Thymus (tissue), 14 donors: ENCODE measurements around the gene NANOGP8. TPM values are rescaled to one million over a fixed set of nuclear protein-coding genes. Genes with fewer than 3 reads are reported as not detected.
"Not testable (repeated sequence)": the region's sequence is repeated elsewhere in the genome, so short reads cannot be mapped to it uniquely, and the experiment has no call there.

ENCODE experiments used
- DNase-seq, 9 donors: peaks; one replicate each; pipeline ENCODE4 v3.0.0-alpha.2; 2013; ENCODE audit warnings: low spot score in 9 of 9, low read depth in 6 of 9, missing footprints in 1 of 9
- H3K27ac ChIP-seq, 2 donors: one replicate each; pipeline ENCODE4 v1.5.1; 2013; ENCODE audit warnings: control low read depth in 1 of 2, low read depth in 1 of 2, low read length in 1 of 2, mild to moderate bottlenecking in 1 of 2, moderate library complexity in 1 of 2
- H3K27me3 ChIP-seq, 2 donors: one replicate each; pipeline ENCODE4 v1.5.1; 2013; ENCODE audit warnings: low read length in 1 of 2; ENCODE audit not compliant: control insufficient read depth in 2 of 2, insufficient read depth in 1 of 2
- H3K36me3 ChIP-seq, 2 donors: one replicate each; pipeline ENCODE4 v1.5.1; 2013; ENCODE audit warnings: low read length in 1 of 2, mild to moderate bottlenecking in 1 of 2, moderate library complexity in 1 of 2; ENCODE audit not compliant: control insufficient read depth in 2 of 2, insufficient read depth in 2 of 2
- H3K4me1 ChIP-seq, 2 donors: one replicate each; pipeline ENCODE4 v1.5.1; 2013; ENCODE audit warnings: low read length in 2 of 2; ENCODE audit not compliant: control insufficient read depth in 2 of 2, insufficient read depth in 2 of 2
- H3K4me3 ChIP-seq, 2 donors: one replicate each; pipeline ENCODE4 v1.5.1; 2013; ENCODE audit warnings: low read length in 2 of 2, control low read depth in 1 of 2, mild to moderate bottlenecking in 1 of 2
- H3K9me3 ChIP-seq, 2 donors: one replicate each; pipeline ENCODE4 v1.5.1; 2013; ENCODE audit warnings: low read length in 1 of 2, mild to moderate bottlenecking in 1 of 2; ENCODE audit not compliant: control insufficient read depth in 2 of 2, insufficient read depth in 1 of 2
- WGBS: extraction: QIAGEN DNeasy Blood & Tissue Kit; methylation state at CpG from one replicate; pipeline ENCODE4 v1.1.7; 2013; 5-methylcytosine and 5-hydroxymethylcytosine counted together
- long read RNA-seq, 10 donors: transcript quantifications; one replicate each; lab custom pipeline, GENCODE V29; 2026
- polyA plus RNA-seq: library from polyadenylated mRNA; stranded (reverse); fragments of 200-250 nt; gene quantifications from one replicate; pipeline ENCODE4 v1.2.3, GENCODE V29; 2013
- total RNA-seq: library from RNA; stranded (reverse); fragments of 120-200 nt; gene quantifications from one replicate; pipeline ENCODE4 v1.2.4, GENCODE V29; 2013
- donor health status: healthy.

NANOGP8 gene, protein sequence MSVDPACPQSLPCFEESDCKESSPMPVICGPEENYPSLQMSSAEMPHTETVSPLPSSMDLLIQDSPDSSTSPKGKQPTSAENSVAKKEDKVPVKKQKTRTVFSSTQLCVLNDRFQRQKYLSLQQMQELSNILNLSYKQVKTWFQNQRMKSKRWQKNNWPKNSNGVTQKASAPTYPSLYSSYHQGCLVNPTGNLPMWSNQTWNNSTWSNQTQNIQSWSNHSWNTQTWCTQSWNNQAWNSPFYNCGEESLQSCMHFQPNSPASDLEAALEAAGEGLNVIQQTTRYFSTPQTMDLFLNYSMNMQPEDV
- total RNA-seq = not detected
- polyA plus RNA-seq = 0.05 TPM
- long read RNA-seq, donor 1 = 0 reads
- long read RNA-seq, donor 2 = 0 reads
- long read RNA-seq, donor 3 = 0 reads
- long read RNA-seq, donor 4 = 0 reads
- long read RNA-seq, donor 5 = 0 reads
- long read RNA-seq, donor 6 = 0 reads
- long read RNA-seq, donor 7, partial matches to known transcripts = 0 of 1 reads
- long read RNA-seq, donor 7, other reads (novel, unspliced or antisense) = 0 of 1 reads
- long read RNA-seq, donor 8, partial matches to known transcripts = 0 of 1 reads
- long read RNA-seq, donor 8, other reads (novel, unspliced or antisense) = 0 of 1 reads
- long read RNA-seq, donor 9 = 0 reads
- long read RNA-seq, donor 10 = 0 reads

DNA sequence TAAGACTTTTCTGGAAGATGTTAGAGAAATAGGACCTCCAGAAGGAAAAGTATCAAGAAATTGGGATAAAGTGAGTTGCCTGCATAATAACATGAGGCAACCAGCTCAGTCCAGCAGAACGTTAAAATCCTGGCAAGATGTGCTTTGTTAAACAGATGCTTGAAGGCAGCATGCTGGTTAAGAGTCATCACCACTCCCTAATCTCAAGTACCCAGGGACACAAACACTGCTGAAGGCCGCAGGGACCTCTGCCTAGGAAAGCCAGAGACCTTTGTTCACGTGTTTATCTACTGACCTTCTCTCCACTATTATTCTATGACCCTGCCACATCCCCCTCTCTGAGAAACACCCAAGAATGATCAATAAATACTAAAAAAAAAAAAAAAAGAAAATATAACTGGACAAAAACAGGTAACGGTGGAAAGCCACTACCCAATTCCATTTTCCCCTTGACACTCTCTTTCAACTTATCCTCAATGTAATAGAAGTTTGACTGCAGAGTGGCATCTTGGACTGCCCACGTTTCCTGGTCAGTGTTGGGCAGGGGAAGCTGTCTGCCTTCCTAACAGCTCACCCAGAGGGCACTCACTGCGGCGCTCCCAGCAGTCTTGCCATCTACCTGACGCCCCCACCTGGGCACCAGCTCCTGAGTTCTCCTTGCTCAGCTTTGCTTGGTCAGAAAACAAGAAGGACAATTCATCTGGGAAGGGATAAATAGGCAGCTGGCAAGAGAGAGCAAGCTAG is at the start of gene NANOGP8:
TSS of gene NANOGP8 (minus strand) at position 120 of the 744 bp plus-strand sequence. CDS start 185 bp downstream, outside the sequence.
- 94% methylated on average over 8 of the region's 8 CpGs for WGBS
- not testable (repeated sequence) for H3K9me3 ChIP-seq, DNase-seq, H3K4me1 ChIP-seq, H3K27ac ChIP-seq, H3K36me3 ChIP-seq, H3K4me3 ChIP-seq, H3K27me3 ChIP-seq

DNA sequence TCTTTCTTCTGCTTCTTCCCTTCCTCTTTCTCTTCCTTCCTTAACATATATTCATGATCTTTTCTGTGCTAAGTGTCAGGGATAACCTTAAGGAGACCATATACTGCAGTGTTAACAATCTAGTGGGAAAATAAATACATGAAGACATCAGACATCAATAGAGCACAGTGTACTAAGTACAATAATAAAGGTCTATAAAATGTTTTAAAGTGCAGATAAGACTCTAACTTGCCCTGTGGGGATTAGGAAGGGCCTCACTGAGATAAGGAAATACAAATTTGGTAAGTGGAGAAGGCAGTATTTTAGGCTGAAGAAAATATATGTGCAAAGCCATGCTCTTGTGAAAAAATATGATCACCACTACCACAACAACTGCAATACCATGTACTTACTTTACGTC is 49.2 kb upstream of the NANOGP8 start:
- Histone ChIP-seq H3K36me3 (no peaks in the 10 kb centered on the region), H3K4me1 (no peaks in the 10 kb centered on the region)
- 100% methylated on average over 1 of the region's 1 CpG for WGBS

DNA sequence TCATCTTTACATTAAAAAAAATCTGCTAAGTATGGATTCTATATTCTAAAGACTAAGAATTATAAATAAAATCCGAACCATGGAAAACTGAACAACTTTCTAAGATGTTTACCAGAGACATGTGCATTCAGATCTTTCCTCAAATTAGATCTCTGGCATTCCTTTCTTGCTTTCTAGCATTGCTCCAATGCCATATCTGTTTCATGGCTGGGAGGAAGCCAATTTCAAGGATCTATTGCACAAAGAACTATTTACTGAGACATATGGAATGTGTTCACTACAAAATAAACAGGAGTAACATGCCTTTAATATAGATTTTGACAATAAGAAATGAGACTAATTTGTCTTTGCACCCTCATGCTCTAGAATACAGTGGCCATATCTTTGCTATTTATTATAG is 45.1 kb upstream of the NANOGP8 start:
- no peak overlapping the region for H3K4me3 ChIP-seq
- no peak overlapping the region for H3K27ac ChIP-seq
- no peaks in the 10 kb centered on the region for H3K4me1 ChIP-seq
- H3K36me3 ChIP-seq = no peaks in the 10 kb centered on the region
- 95% methylated on average over 1 of the region's 1 CpG for WGBS
- no peaks in the 10 kb centered on the region for H3K27me3 ChIP-seq
- DNase-seq = no peak
- peaks cover 0 to 1% of the 10 kb centered on the region in 2 donors for H3K9me3 ChIP-seq

More for the DNA sequence above, 49.2 kb upstream of the NANOGP8 start:
- Histone ChIP-seq H3K27ac (no peak overlapping the region), H3K27me3 (no peaks in the 10 kb centered on the region), H3K9me3 (no peaks in the 10 kb centered on the region), H3K4me3 (no peak overlapping the region)
- DNase-seq = no peak

DNA sequence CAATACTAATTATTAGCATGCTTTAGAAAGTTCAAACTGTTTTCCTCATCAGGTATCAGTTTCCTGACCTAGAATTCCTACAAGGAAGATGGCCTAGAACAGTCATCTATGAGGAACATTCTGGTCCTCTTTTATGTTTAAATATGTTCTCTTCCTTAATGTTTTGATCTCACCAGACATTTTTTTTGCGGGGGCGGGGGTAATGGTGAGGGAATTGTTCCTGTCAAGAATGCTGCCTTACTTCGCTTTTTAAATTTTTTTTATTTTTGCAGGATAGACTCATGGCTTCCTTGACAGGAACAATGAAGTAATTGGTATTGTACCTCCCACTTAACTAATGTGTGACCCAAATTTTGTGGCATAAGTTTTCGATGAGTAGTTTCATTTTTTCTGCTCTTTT is 44.3 kb upstream of the NANOGP8 start:
- Histone ChIP-seq H3K4me3 (no peak overlapping the region), H3K9me3 (peaks cover 0 to 1% of the 10 kb centered on the region in 2 donors), H3K27ac (no peak overlapping the region), H3K27me3 (no peaks in the 10 kb centered on the region), H3K36me3 (no peaks in the 10 kb centered on the region), H3K4me1 (no peaks in the 10 kb centered on the region)
- DNase-seq = no peak
- 97% methylated on average over 4 of the region's 4 CpGs for WGBS

DNA sequence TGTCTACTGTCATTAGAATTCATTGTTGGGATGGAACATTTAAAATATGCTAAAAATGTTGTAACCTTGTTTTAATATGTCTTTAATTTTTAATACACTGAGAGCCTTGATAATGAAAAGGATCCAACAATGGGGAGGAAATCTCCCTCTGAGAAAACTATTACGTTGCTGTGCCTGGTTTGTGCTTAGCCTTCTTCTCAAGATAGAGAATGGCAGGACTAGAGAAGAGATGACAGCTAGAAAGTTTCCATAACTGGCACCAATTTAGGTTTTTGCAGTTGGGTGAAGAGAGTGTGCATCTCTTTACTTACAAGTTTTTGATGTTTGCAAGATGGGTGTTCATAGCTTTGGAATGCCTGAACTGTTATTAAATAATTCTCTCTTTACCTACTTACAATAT is 42.6 kb upstream of the NANOGP8 start:
- no peaks in the 10 kb centered on the region for H3K4me1 ChIP-seq
- H3K27me3 ChIP-seq = no peaks in the 10 kb centered on the region
- peaks cover 0 to 1% of the 10 kb centered on the region in 2 donors for H3K9me3 ChIP-seq
- no peak overlapping the region for H3K4me3 ChIP-seq
- H3K27ac ChIP-seq = no peak overlapping the region
- no peaks in the 10 kb centered on the region for H3K36me3 ChIP-seq
- DNase-seq = no peak
- 92% methylated on average over 1 of the region's 1 CpG for WGBS

DNA sequence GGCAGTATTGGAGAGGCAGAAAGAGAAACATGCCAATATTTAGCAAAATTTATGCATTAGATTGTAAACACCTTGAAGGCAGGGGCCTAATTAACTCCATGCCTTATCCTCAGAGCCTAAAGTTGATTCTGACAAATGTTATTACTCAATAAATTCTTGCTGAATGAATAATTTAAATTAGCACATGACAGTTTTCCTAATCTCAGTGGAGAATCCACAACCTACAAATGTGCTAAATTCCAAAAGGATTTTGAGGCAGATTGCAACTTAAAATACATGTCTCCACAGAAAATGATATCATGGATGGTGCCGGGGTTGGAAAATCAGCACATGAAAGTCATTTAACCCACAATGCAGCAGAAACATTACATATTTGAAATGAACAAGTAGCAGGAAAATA is 41.1 kb upstream of the NANOGP8 start:
- Histone ChIP-seq H3K4me3 (no peak overlapping the region), H3K36me3 (no peaks in the 10 kb centered on the region), H3K9me3 (peaks cover 1 to 5% of the 10 kb centered on the region in 2 donors), H3K27ac (no peak overlapping the region), H3K27me3 (no peaks in the 10 kb centered on the region), H3K4me1 (no peaks in the 10 kb centered on the region)
- no peak for DNase-seq
- 97% methylated on average over 1 of the region's 1 CpG for WGBS

DNA sequence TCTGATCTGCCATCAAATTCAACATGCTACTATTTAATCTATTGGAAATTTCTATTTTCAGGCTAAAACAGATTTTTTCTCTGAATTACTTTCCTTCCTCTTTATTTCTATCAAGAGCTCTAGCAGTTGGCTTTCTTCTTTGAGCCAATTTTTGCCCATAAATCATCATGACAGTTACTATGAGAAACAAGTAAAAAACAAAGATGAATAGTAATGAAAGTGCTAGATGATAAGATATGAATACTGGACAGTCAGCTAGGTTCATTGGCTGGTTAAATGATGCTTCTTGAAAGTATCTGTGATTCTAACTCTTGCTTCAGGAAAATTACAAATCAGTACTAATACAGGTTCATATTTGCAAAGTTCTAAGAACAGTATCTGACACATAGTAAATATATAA is 38.6 kb upstream of the NANOGP8 start:
- Histone ChIP-seq H3K9me3 (peaks cover 1 to 5% of the 10 kb centered on the region in 2 donors), H3K4me3 (no peak overlapping the region), H3K27ac (no peak overlapping the region), H3K27me3 (no peaks in the 10 kb centered on the region), H3K4me1 (no peaks in the 10 kb centered on the region), H3K36me3 (no peaks in the 10 kb centered on the region)
- DNase-seq = no peak

DNA sequence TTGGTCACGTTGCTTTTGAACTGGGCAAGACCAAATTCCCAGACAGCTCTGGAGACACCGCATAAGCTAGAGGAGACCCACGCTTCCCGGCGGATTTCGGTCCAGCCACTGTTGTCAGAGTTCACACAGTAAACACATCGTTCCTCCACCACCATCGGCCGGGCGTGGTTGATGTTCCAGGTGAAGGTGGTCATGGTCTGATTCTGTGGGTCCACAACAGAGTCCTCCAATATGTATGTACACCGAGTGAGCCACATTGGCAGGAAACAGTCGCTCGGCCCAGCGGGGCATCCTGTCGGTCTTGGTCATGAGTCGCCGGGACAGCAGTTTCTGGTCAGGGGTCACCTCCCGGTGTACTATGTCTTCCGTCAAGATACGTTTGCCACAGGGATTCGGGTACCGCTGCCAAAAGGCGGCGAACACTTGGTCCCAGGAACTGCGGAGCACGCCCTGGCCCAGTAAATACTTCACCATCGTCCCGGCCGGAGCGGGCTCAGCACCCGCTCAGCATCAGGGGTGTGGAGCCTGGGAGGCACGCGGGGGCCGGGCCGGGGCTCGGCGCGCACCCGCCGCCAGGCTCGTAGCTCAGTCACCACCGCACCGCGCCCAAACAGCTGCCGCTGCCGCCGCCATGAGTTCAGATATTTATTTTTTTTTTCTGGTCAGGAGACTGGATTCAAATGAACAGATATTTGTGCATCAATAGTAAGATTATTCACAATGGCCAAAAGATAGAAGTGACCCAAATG is 36.7 kb upstream of the NANOGP8 start:
- Histone ChIP-seq H3K4me1 (no peaks in the 10 kb centered on the region), H3K4me3 (no peak overlapping the region), H3K27me3 (no peaks in the 10 kb centered on the region), H3K9me3 (peaks cover 0 to 5% of the 10 kb centered on the region in 2 donors), H3K27ac (no peak overlapping the region), H3K36me3 (no peaks in the 10 kb centered on the region)
- 95% methylated on average over 47 of the region's 47 CpGs for WGBS
- DNase-seq = no peak
